GM12878 (cell line): ENCODE data around the gene MTHFR. TPM values are rescaled to one million over a fixed set of nuclear protein-coding genes. Genes with fewer than 3 reads are reported as not detected.

ENCODE experiments used
- ASH2L ChIP-seq: fragments of 300-600, 200-600 bp; sonication (generic); IDR thresholded peaks from 2 replicates; pipeline ENCODE4 v1.6.1; 2017; ENCODE audit warnings: low read depth, mild to moderate bottlenecking, borderline replicate concordance
- BCLAF1 ChIP-seq: fragments of 450-650 bp; IDR thresholded peaks from 2 replicates; pipeline ENCODE4 v1.6.1; 2017; ENCODE audit warnings: antibody characterized with exemption, mild to moderate bottlenecking, moderate library complexity
- BHLHE40 ChIP-seq, 2 experiments: fragments of 450-650 bp in 1 of 2; IDR thresholded peaks; 2 replicates each; pipeline ENCODE4 v1.6.1; 2011 to 2017; ENCODE audit warnings: low read depth in 2 of 2, borderline replicate concordance in 1 of 2, improper control_type of control experiment in 1 of 2, low read length in 1 of 2, mild to moderate bottlenecking in 1 of 2
- CEBPZ ChIP-seq: fragments of 150-350 bp; IDR thresholded peaks from 2 replicates; pipeline ENCODE4 v1.6.1; 2016; ENCODE audit warnings: low read depth, low read length
- E2F4 ChIP-seq: IDR thresholded peaks from 2 replicates; pipeline ENCODE4 v1.6.1; 2012; ENCODE audit warnings: low read depth, low read length, improper control_type of control experiment
- EGR1 ChIP-seq, 2 experiments: IDR thresholded peaks; 1 replicate in 1 of 2; 2 replicates in 1 of 2; pipeline ENCODE4 v1.6.1; 2011 to 2012; ENCODE audit warnings: low read depth in 2 of 2, low read length in 2 of 2, borderline replicate concordance in 1 of 2, mild to moderate bottlenecking in 1 of 2, moderate library complexity in 1 of 2
- EP300 ChIP-seq, 2 experiments: fragments of 150-350 bp in 1 of 2; IDR thresholded peaks; 2 replicates each; pipeline ENCODE4 v1.6.1; 2011 to 2012; ENCODE audit warnings: low read depth in 2 of 2, low read length in 2 of 2, borderline replicate concordance in 1 of 2, improper control_type of control experiment in 1 of 2, inconsistent platforms in 1 of 2; ENCODE audit not compliant: control insufficient read depth in 1 of 2
- FOS ChIP-seq: IDR thresholded peaks from 3 replicates; pipeline ENCODE4 v1.6.1; 2011; ENCODE audit warnings: borderline replicate concordance; ENCODE audit not compliant: insufficient read length; ENCODE audit errors: extremely low read depth
- HDAC6 ChIP-seq: fragments of 200-600 bp; sonication (generic); IDR thresholded peaks from one replicate; pipeline ENCODE4 v1.8.0; 2017; ENCODE audit warnings: antibody characterized with exemption; ENCODE audit not compliant: unreplicated experiment
- HDGF ChIP-seq: fragments of 450-650 bp; IDR thresholded peaks from 2 replicates; pipeline ENCODE4 v1.6.1; 2016; ENCODE audit warnings: antibody characterized with exemption
- IKZF1 ChIP-seq: fragments of 450-650 bp; conservative IDR thresholded peaks from 2 replicates; pipeline ENCODE4 v1.6.1; 2017; ENCODE audit warnings: antibody characterized with exemption, mild to moderate bottlenecking
- SMARCA5 ChIP-seq: fragments of 450-650 bp; IDR thresholded peaks from 2 replicates; pipeline ENCODE4 v1.6.1; 2017; ENCODE audit warnings: mild to moderate bottlenecking
- TAF1 ChIP-seq: IDR thresholded peaks from 2 replicates; pipeline ENCODE4 v1.6.1; 2011; ENCODE audit warnings: mild to moderate bottlenecking, low read depth, low read length, borderline replicate concordance
- ZNF274 ChIP-seq: IDR thresholded peaks from one replicate; pipeline ENCODE4 v1.8.0; 2011; ENCODE audit not compliant: insufficient read length, insufficient read depth
- ZNF592 ChIP-seq: fragments of 450-650 bp; IDR thresholded peaks from 2 replicates; pipeline ENCODE4 v1.6.1; 2017; ENCODE audit warnings: mild to moderate bottlenecking, moderate library complexity
- polyA plus RNA-seq, 11 experiments: library from polyadenylated mRNA; depleted of rRNA in 4 of 11; unstranded in 6 of 11; stranded (reverse) in 5 of 11; fragments of >200 nt; fragmentation: Nextera tagmentation in 4 of 11; fragmentation: Illumina TruSeq in 1 of 11; extraction: Ambion mirVana in 4 of 11; extraction: Trizol in 1 of 11; gene quantifications; 1 replicate in 1 of 11; 2 replicates in 10 of 11; pipeline versions ENCODE4 v1.2.1 to v1.2.3, GENCODE V29; 2011 to 2016; ENCODE audit warnings: inconsistent platforms in 2 of 11, missing spikeins in 2 of 11, low read depth in 1 of 11
- total RNA-seq, 4 experiments: library from RNA; depleted of rRNA in 3 of 4; stranded (reverse); fragments of >200 nt in 3 of 4; fragmentation: Illumina TruSeq in 1 of 4; extraction: Trizol in 1 of 4; gene quantifications; 2 replicates each; pipeline versions ENCODE4 v1.2.1 to v1.2.3, GENCODE V29; 2013 to 2021

Gene MTHFR
- total and polyA plus RNA-seq, 10 of the 15 experiments (the other 5 are each of a cell fraction or from before 2014, with no cell fraction given) = 1.0 to 16.8 (median 9.4) TPM

- no peak for TF ChIP-seq E2F4
- TF ChIP-seq HDAC6 = no peak
- TF ChIP-seq CEBPZ = no peak
- TF ChIP-seq SMARCA5 = no peak
- TF ChIP-seq IKZF1 = peak; percentile 75
- TF ChIP-seq ASH2L = no peak
- TF ChIP-seq EGR1 (IDR thresholded peaks at IDR 0.05; ENCODE audit: borderline replicate concordance in 1 of 2, low read depth in 2 of 2, low read length in 2 of 2) = peak in 1 of 2 experiments; percentile 70; a peak in 1 of 3 replicates
- no peak for TF ChIP-seq ZNF592
- peak; percentile 73 to 98 for TF ChIP-seq BHLHE40 (IDR thresholded peaks at IDR 0.05; ENCODE audit: borderline replicate concordance in 1 of 2, low read depth in 2 of 2, low read length in 1 of 2)
- no peak for TF ChIP-seq ZNF274
- no peak for TF ChIP-seq TAF1
- peak; percentile 9 for TF ChIP-seq FOS
- TF ChIP-seq EP300 (IDR thresholded peaks at IDR 0.05; ENCODE audit: borderline replicate concordance in 1 of 2, control insufficient read depth in 1 of 2, low read depth in 2 of 2, low read length in 2 of 2) = no peak
- no peak for TF ChIP-seq BCLAF1
- TF ChIP-seq HDGF = peak; percentile 78; the same call in 1 of the 2 replicates
Measured at GRCh38 chr1:11735854-11736745, 69.7 kb downstream of the MTHFR start, which contains the start of gene AGTRAP (continued).
